Left forelimb (tissue), 1 donor: ENCODE results near the gene ZNF28.
"Not testable (repeated sequence)": the region's sequence is repeated elsewhere in the genome, so short reads cannot be mapped to it uniquely, and the experiment has no call there.

Experiments used
- DNase-seq: peaks from one replicate; pipeline ENCODE4 v3.0.0-alpha.2; 2018; ENCODE audit warnings: low spot score

Gene ZNF28

GRCh38 chr19:52778811-52779210 is 42.6 kb downstream of the ZNF28 start:
- DNase-seq = no peak

- not testable (repeated sequence) for DNase-seq
Measured at GRCh38 chr19:52756447-52756846, 65.0 kb downstream of the ZNF28 start.

- no peak for DNase-seq
Measured at GRCh38 chr19:52749780-52750179, 71.7 kb downstream of the ZNF28 start.

GRCh38 chr19:52748336-52748950 is 73.0 kb downstream of the ZNF28 start:
- DNase-seq = no peak
